Measurements from ENCODE around the gene C3orf49.

Gene C3orf49

DNA sequence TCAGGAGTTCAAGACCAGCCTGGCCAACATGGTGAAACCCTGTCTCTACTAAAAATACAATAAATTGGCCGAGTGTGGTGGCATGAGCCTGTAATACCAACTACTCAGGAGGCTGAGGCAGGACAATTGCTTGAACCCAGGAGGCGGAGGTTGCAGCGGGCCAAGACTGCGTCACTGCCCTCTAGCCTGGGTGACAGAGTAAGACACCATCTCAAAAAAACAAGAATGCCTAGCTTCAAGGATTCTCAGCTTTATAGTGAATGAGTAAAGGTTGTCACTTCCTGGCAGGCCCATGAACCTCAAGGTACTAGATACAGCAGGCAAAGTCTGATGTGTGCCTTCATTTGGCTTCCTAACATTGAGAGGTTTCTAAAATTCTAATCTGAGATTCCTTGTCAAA, 30.1 kb downstream of the C3orf49 start:
- DNase-seq (ENCODE audit: low spot score) (no peak), FAIRE-seq (no peak)

DNA sequence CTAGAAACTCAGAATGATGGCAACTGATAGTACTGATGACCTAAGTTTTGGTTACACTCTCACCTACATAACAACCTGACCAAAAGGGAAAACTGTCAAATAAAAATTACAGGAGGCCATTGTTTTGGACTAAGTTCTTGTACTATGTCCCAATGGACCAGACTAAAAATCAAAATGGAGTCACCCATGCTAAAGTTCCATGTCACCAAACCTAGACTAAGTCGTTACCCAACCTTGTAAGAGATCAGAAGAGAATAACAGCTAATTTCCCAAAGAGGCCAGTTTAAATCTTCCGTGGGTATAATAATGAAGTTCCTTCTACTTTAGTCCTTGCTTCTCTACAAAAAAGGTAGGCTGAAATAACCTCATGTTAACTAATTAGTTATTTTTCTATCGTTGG, 32.2 kb downstream of the C3orf49 start:
- no peak for FAIRE-seq

DNA sequence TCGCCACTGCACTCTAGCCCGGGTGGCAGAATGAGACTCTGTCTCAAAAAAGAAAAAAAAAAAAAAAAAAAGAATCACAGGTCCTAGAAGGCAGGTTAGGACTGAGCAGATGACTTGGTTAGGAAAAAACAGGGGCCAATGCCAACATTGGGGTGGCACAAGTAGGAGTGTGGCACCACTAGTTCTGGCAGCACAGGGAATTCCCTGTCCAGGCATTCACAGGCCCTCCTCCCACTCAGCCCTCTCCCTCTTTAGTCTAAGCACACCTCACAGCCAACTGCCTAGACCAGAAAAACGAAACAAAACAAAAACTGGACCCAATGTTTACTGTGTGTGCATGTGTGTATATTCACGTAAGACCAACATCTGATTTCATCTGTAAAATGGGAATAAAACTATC, 34.0 kb downstream of the C3orf49 start:
- FAIRE-seq (no peak), DNase-seq (ENCODE audit: low spot score) (no peak)

More for the DNA sequence above, 32.2 kb downstream of the C3orf49 start:
- no peak for DNase-seq (ENCODE audit: low spot score)

DNA sequence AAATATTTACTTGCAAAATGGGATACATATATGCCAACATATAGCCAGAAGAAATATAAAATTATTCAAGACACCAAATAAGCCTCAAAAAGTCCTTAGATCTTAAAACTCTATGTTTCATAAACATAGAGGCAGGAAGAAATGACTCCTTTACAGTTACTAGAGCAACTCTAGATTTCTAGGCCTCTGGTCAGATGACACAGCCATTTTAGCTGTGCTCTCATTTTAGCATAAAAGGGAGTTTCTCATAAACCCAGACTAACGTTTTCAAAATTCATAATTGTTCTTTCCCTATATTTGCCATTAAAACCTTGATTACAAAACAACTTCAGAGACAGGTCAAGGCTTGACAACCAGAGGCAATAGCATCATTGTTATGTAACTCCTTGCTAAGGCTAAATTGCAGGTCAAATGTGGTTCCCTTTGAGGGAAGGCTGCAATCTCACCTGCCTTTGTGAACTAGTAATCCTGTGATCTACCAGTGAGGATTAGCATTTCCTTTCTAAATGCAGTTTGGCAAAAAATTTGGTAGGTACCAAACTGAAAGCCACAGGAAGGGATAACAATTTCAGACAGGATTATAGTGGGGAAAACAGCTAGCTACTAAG, 36.3 kb downstream of the C3orf49 start:
- FAIRE-seq (no peak), DNase-seq (ENCODE audit: low spot score) (no peak)

DNA sequence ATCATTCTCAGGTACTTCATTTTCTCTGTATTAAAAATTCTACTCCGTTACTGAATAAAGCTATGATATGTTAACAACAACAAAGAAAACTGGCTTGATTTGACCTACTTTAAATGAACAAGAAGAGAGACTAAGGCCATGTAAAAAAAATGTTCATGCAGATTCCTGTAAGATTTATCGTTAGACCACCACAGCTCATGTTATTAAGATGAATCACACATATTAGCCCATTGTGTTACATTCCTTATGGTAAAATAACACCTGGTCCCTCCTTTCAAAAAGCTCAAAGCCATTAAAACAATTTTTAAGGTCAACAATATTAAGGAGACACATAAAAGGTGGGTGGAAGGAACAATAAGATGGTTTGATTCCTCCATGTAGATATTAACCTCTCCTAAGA, 38.2 kb downstream of the C3orf49 start:
- DNase-seq (ENCODE audit: low spot score): no peak
- FAIRE-seq: no peak

DNA sequence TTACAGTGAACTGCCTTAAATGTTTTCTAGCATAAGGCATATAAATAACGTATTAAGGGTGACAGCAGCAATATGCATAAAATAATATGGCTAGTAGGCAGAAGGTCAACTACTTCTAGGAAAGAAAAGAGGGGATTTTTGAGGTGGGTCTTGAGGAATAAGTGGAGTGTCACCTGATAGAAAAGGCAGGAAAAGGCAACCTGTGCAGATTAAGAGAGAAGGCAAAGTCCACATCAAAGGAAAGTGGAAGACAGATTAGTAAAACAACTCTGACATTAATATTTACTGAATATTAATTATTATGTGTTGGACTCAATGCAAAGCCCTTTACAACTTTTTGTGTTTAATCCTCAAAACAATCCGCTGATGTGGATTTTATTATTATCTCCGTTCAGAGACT, 41.7 kb downstream of the C3orf49 start:
- DNase-seq (ENCODE audit: low spot score) (no peak), FAIRE-seq (no peak)

DNA sequence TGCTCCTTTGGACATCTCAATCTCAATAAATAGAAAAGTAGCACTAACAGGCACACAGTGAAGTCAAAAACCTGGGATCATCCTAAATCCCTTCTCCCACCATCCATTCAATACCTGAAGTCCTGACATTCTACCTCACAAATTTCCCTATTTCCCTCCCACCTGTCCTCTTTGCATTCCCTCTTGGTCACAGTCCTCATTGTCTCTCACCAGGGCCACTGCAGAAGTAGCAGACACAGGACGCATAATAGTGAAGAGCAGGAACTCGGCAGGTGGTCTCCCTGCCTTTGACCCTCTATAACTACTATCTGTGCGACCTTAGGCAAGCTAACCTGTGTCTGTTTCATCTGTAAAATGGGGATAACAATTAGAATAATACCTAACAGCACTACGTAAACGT, 42.2 kb downstream of the C3orf49 start:
- no peak for DNase-seq (ENCODE audit: low spot score)
- no peak for FAIRE-seq

DNA sequence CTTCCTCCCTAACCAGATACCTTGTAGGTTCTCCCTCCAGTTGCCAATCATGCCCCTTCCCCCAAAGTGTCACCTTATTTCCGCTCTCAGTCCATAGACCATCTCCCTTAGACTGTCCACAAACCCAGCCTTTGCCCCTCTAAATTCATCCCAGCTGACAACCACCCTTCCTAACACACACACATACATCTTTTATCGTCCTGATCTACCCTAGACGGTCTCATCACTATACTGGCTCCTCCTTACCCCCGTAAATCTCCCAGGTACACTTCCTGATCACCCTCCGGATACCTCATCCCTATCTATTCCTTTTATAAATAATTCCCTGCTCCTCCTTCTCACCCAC, 43.7 kb downstream of the C3orf49 start:
- no peak for FAIRE-seq

DNA sequence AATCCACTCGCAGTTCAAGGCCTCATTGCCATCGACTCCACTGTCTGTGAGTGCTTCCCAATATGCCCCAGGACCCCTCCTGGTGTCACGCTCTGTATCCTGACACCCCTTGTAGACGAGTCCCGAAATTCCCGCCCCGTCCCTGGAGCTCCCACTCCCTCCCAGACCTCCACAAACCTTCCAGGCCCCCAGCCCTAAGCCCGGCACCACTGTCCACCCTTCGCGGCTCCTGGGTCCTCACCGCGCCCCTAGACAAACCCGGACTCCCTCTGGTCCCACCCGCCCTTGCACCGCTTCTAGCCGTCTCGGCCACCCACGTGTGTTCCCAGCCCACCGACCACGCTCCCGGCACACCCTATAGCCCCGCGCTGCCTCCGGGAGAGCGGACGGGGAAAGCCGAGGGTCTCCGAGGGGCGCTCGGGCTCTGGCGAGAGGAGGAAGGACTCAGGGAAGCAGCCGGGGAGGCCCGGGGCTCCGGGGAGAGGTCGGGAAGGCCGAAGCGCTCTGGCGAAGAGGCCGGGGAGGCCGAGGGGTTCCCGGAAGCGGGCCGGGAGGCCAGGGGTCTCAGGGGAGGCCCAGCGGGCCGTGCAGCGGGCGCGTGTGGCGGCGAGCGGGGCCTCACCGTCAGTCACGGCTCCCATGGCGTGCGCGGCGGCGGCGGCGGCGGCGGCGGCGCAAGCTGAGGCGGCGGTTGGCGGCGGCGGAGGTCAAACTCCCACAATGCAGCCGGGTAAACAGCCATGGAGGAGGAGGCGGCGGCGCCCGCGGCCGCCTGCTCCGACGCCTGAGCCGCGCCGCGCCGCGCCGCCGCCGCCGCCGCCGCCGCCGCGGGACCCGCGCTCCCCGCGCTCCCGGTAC, 44.3 kb downstream of the C3orf49 start, which contains the start of the genes ATXN7 and THOC7:
ATXN7 (plus strand) TSS at position 718 of the 858 bp plus-strand sequence. CDS start 48,732 bp downstream, outside the sequence.
THOC7 (minus strand) TSS at position 656 of the 858 bp plus-strand sequence; CDS start at position 641, 15 bp downstream.
- DNase-seq (ENCODE audit: low spot score): no peak
- FAIRE-seq: no peak

More for the DNA sequence above, 43.7 kb downstream of the C3orf49 start:
- DNase-seq (ENCODE audit: low spot score): no peak

DNA sequence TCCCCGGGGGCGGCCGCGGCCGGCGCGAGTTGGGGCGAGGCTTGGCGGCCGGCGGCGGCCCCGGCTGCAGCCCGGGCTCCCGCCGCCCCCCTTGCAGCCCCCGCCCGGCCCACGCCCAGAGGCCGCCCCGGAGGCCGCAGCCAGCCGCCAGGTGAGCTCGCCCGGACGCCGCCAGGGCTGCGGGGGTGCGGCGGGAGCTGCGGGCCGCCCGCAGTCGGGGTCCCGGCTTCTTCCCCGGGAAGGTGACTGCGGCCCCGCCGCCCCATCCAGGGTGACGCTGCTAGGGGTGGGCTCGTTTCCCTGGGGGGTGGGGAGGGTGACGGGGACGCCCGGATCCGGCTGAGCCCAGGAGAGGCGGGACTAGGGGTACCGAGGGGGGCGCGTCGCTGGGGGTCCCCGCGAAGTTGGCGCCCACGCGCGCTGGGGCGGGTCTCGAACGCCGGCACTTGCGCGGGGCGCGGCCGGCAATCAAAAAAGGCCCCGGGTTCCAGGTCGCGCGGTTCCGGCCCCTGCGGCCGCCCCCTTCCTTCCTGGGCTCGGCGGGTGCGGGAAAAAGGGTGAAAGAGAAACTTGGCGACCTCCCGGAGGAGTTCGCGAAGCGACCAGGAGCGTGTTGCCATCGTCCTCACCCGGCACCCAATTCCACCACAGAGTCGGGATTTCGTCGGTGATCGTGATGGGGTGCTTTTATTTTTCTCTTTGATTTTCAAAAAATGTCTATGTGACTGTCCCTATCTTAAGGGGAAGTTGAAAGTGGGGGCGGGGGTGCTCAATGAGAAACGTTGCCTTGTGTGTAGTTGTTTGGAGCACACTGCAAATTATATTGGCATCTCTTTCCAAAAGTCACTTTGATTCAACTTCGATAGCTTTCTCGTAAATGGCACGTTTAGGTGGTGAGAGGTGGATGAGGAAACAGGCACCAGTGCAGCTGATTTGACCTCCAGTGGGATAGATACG, 45.2 kb downstream of the C3orf49 start:
- DNase-seq (ENCODE audit: low spot score): no peak
- FAIRE-seq: no peak

DNA sequence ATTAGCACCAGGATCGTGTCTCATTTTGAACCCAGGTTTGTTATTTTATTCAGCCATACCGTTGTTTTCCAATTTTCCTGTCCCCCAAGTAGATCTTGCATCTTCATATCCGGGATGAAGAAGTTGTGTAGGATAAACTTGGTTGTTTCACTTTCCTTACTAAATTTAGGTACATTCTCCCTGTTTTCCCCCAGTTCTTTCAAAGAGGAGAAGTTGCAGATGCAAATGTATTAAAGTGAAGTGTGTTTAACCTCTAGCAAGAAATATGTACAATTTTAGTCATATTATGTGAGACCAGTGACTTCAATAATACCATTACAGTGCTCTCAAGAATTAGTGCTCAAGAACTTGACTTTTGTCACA, 45.8 kb downstream of the C3orf49 start:
- no peak for FAIRE-seq
- no peak for DNase-seq (ENCODE audit: low spot score)

DNA sequence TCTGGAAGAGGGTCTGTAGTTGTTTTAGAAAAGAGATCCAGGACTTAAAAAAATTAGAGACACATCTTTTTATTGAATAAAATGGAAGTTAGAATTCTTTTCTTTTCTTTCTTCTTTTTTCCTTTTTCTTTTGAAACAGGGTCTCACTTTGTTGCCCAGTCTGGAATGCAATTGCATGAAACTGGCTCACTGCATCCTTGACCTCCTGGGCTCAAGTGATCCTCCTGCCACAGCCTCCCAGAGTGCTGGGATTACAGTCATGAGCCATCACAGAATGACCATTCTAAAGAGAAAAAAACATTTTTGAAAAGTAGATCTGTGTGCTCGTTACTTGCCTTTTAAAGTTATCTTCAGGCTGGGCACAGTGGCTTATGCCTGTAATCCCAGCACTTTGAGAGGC, 48.1 kb downstream of the C3orf49 start:
- no peak for DNase-seq (ENCODE audit: low spot score)
- no peak for FAIRE-seq

DNA sequence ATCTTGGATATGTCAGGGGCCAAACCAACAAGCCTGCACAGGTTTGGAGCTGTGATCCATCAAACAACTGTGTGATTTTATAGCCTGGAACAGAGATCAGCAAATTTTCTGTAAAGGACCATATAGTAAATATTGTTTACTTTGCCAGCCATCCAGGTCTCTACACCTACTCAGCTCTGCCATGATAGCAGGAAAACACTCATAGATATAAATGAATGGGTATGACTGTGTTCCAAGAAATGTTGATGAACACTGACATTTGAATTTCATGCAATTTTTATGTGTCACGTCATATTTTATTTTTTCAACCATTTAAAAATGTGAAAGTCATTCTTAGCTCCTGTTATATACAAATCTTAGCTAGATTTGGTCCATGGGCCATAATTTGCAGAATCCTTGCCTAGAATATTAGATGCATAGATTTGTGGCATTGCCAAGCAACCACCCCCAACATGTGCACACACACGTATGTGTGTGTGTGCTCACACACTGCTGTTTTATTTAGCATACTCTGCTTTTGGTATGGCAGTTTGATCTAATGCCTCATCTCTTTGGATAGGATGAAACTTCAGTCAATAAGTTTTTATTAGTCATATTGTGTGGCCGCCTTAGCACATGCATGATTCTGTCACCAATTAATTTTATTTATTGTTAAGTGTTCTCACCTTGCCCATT, 51.0 kb downstream of the C3orf49 start:
- FAIRE-seq (no peak), DNase-seq (ENCODE audit: low spot score) (no peak)

DNA sequence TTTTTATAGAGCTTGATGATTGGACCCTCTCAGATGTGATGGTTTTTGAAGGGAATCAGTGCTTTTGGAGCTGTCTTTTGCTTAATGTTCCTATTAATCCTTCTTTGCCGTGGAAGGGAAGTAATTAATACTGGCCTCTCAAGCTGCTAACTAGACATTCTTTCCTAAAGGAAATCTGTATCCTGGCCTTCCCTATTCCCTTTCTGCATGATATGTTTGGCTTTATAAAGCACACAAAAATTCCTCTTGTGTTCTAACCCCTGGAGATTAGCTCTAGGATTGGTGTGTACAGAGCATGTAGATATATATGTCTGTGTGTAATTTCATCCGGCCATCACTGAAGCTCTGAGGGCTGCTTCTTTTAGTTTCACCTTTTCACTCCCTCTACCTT, 51.5 kb downstream of the C3orf49 start:
- DNase-seq (ENCODE audit: low spot score) (no peak), FAIRE-seq (no peak)

DNA sequence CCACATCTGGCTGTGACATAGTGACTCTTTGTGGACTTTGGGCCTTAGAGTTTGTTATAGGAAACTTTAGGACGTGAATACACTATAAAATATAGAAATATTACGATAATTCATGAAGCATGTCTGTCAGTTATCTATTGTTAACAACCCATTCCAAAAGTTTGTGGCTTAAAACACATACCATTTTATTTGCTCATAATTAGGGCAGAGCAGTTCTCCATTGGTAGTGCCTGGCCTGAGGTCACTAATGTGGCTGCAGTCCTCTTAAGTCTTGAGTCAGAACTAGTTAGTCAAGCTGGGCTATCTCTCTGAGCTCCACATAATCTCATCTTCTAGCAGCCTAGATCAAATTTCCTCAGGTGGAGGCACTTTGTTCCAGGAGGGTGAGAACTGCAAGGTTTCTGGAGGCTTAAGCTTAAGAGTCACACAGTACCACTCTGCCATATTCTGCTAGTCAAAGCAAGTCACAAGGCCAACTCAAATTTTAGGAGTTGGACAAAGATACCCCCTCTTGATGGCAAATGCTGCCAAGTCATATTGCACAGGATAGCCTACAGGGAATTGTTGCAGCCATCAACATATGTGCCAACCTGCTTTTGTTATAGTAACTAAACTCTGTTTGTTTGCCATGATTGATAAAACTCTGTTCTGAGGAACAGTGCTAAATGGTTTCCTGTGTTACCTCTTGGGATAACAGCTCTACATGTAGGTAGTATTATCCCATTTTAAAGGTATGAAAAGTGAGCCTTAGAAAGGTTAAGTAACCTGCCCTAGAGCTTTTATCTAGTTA, 53.2 kb downstream of the C3orf49 start:
- DNase-seq (ENCODE audit: low spot score) (peak; percentile 70), FAIRE-seq (peak; percentile 86)

DNA sequence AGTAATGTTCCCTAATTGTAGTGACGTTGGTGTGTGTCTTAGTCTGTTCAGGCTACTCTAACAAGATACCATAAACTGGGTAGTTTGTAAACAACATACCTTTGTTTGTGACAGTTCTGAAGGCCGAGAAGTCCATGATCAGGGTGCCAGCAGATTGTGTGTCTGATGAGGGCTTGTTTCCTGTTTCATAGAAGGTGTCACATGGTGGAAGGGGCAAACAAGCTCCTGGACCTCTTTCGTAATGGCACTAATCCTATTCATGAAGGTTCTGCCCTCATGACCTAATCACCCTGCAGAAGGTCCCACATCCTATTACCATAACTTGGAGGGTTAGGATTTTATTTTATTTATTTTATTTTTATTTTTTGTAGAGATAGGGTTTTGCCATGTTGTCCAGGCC, 55.7 kb downstream of the C3orf49 start:
- DNase-seq (ENCODE audit: low spot score): no peak

DNA sequence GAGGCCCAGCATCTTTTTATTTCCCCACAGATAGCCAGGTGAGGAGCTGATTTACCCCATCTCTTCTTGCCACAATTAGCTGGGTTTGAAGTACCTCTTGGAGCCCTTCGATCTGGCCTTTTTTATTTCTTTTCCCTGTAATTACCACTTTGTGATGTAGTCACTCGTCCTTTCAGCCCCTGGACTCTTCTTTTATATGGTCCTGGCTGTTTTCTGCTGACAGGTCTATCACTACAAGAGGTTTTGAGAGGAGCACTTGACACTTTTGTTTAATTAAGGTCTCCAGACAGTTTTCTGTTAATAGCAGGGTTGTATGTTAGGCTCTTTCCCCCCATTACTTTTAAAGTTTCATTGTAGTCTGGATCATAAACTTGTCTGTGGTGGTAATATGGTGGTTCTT, 56.4 kb downstream of the C3orf49 start:
- FAIRE-seq: no peak
- no peak for DNase-seq (ENCODE audit: low spot score)

More for the DNA sequence above, 55.7 kb downstream of the C3orf49 start:
- no peak for FAIRE-seq

DNA sequence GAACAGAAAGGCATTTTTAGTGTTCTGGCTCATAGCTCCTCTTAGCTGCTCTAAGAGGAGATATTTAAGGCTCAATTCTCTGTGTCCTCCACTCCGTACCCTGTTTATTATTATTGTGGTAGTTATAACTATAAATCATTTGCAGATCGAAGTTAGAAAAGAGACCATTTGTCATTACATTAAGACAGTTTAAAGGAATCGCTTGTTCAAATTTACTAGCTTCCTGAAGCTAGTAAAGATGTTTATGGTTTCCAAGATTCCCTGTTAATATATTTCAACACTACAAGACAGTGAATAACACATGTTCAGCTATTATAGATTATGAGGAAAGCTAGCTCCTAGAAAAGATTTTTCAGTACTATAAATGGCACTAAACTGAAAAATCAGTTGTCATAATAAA, 57.2 kb downstream of the C3orf49 start:
- DNase-seq (ENCODE audit: low spot score) (no peak), FAIRE-seq (no peak)

DNA sequence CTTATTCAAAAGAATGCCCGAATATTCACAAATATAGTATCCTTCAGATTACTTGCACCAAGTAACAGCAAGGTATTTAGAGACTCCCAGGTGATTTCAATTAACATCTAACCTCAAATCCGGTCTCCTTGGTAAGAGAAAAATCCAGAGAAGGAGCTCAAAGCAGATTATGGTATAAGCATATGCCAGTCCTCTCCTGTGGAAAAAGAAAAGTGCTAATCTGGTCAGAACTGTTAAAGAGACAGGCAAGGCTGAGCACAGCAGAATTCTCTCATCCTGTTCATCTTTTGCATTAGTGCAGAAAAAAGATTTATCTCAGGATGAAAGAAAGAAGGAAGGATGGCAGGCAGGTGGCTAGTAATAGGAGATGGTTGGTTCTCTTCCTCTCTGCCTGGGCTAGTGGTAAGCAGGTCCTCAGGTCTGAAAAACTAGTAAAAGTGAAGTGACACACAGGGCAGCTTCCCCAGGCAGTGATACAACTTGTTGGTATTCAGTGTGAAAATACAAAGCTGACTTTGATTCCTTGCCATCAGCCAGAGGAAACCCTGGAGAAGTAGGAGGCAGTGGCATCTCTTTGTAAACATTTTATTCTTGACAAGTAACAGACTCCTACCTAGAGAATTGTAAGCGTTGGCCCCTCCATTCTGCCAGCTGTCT, 58.8 kb downstream of the C3orf49 start:
- FAIRE-seq: no peak
- no peak for DNase-seq (ENCODE audit: low spot score)
